Activated T-helper 2 cell treated with anti-CD3 and anti-CD28 coated beads, Interferon-gamma antibody, Interleukin-2, Interleukin-4, amounts not matched to agents 10 μg/mL and 5 μg/mL and 100 μg/mL, durations not matched to agents 14 hours and 24 hours and 36 hours (primary cell): ENCODE measurements around the gene SUFU. TPM values are rescaled to one million over a fixed set of nuclear protein-coding genes. Genes with fewer than 3 reads are reported as not detected.

Experiments used
- DNase-seq: peaks from one replicate; pipeline ENCODE4 v3.0.0; 2021; ENCODE audit warnings: low spot score
- H3K27ac Mint-ChIP-seq: one replicate; pipeline ENCODE4 v1.8.0; 2021; ENCODE audit warnings: mixed read lengths
- H3K27me3 Mint-ChIP-seq: one replicate; pipeline ENCODE4 v1.8.0; 2021; ENCODE audit warnings: low read depth, mixed read lengths
- H3K36me3 Mint-ChIP-seq: one replicate; pipeline ENCODE4 v1.8.0; 2021; ENCODE audit warnings: low read depth, mixed read lengths
- H3K4me1 Mint-ChIP-seq: one replicate; pipeline ENCODE4 v1.8.0; 2021; ENCODE audit warnings: low read depth, mixed read lengths
- H3K4me3 Mint-ChIP-seq: one replicate; pipeline ENCODE4 v1.8.0; 2021; ENCODE audit warnings: low read depth, mild to moderate bottlenecking, moderate library complexity, mixed read lengths
- H3K9me3 Mint-ChIP-seq: one replicate; pipeline ENCODE4 v1.8.0; 2021; ENCODE audit warnings: mixed read lengths
- intact Hi-C: fragments of 100-400 bp; cut with micrococcal nuclease; formaldehyde crosslinking; loops from one replicate; pipeline ENCODE4 v1.15.1; 2023
- total RNA-seq: library from RNA; stranded (reverse); gene quantifications from 2 replicates; pipeline ENCODE4 v1.2.3, GENCODE V29; 2022

SUFU gene
- total RNA-seq, 1 donor from 2014 or later = 12.4 TPM

DNA sequence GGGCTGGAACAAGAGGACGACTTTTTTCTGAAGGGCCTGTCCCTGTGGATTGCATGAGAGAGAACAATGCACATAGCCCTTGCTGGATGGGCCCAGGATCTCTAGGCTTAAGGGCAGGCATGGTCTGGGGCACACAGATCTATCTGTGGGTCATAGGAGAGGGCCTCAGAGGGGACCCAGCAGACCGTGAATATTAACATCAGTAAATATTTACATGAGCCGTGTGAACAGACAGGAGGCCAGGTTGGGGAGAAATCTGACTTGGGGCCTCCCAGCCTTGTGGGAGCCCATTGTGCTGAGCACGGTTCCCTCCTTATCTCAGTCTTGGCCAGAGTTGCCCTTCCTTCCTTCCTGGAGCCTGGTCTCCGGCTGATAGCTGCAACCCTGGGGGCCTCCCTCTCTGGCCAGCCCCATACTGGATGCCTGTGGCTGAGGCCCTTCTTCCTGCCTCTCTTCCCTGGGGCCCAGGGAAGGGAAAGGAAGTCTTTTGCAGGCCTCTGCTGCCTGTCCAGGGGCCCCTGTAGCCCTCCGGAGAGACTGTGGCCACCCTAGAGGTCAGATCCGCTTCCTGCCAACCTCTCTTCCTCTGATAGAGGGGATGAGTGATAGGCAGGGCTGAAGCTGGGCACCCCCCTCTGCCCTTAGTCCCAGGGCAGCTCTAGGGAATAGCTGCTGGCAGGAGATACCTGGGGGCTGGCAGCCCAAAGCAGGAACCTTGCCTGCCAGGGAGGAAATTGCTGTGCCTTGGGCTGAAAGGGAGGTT is 96.0 kb downstream of the SUFU start:
- DNase-seq = no peak
- Mint-ChIP-seq H3K36me3 (peaks cover 9% of the 10 kb centered on the region), H3K27me3 (no peaks in the 10 kb centered on the region), H3K4me3 (no peak overlapping the region), H3K9me3 (no peaks in the 10 kb centered on the region), H3K27ac (no peak overlapping the region), H3K4me1 (peaks cover 4% of the 10 kb centered on the region)
- intact Hi-C loops = no loop called here

GRCh38 chr10:102600816-102601215 is 97.0 kb downstream of the SUFU start:
- H3K4me3 Mint-ChIP-seq = no peak overlapping the region
- intact Hi-C loops = no loop called here
- no peak overlapping the region for H3K27ac Mint-ChIP-seq
- peaks cover 9% of the 10 kb centered on the region for H3K36me3 Mint-ChIP-seq
- H3K9me3 Mint-ChIP-seq = no peaks in the 10 kb centered on the region
- no peak for DNase-seq
- peaks cover 4% of the 10 kb centered on the region for H3K4me1 Mint-ChIP-seq
- H3K27me3 Mint-ChIP-seq = no peaks in the 10 kb centered on the region

DNA sequence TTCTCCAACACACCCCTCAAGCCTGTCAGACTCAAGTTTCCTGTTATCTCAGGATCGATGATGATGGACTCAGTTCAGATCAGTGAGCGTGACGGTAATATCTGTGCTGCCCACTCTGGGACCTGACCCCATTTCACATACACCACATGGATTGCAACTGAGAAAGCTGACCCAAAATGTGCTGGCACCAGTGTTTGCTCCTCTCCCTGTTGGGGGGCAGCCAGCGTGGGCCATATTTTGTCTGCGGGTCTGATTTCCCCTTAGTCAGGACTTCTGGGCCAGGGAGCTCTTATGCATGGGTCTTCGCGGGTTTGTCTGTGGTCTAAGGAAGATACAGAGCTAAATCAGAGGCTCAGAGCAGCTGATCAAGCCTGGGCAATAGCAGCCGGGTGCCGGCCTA is 97.9 kb downstream of the SUFU start:
- intact Hi-C loops = no loop called here
- H3K27me3 Mint-ChIP-seq = no peaks in the 10 kb centered on the region
- peaks cover 4% of the 10 kb centered on the region for H3K4me1 Mint-ChIP-seq
- H3K9me3 Mint-ChIP-seq = no peaks in the 10 kb centered on the region
- no peak overlapping the region for H3K4me3 Mint-ChIP-seq
- H3K36me3 Mint-ChIP-seq = peaks cover 9% of the 10 kb centered on the region
- no peak for DNase-seq
- no peak overlapping the region for H3K27ac Mint-ChIP-seq

- Mint-ChIP-seq H3K9me3 (no peaks in the 10 kb centered on the region), H3K36me3 (peaks cover 9% of the 10 kb centered on the region), H3K27ac (no peak overlapping the region), H3K27me3 (no peaks in the 10 kb centered on the region), H3K4me3 (no peak overlapping the region), H3K4me1 (peaks cover 4% of the 10 kb centered on the region)
- DNase-seq = no peak
- intact Hi-C loops = no loop called here
Observed at GRCh38 chr10:102602272-102603045, 98.7 kb downstream of the SUFU start.

DNA sequence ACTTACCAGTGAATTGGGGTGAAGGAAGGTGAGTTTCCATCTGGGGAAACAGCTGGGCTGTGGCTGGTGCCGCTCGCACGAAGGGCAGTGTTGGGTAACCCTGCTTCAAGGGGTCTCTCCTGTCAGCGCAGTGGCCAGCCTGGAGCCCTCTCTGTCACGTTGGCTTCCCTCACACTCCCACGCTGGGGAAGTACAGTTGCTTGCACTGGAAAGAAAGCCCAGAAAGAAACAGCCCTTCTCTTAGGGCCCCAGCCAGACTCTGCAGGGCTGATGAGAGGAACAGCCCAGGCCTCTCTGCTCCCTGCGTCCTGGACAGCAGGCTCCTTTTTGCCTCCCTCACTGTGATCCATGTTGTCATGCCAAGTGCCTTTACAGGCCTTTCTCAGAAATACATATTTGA is 100.2 kb downstream of the SUFU start:
- Mint-ChIP-seq H3K9me3 (no peaks in the 10 kb centered on the region), H3K4me3 (no peak overlapping the region), H3K27me3 (no peaks in the 10 kb centered on the region), H3K36me3 (peaks cover 4% of the 10 kb centered on the region), H3K27ac (no peak overlapping the region), H3K4me1 (peaks cover 4% of the 10 kb centered on the region)
- intact Hi-C loops = no loop called here
- no peak for DNase-seq

- Mint-ChIP-seq H3K36me3 (peaks cover 4% of the 10 kb centered on the region), H3K9me3 (no peaks in the 10 kb centered on the region), H3K27me3 (no peaks in the 10 kb centered on the region), H3K27ac (no peak overlapping the region), H3K4me1 (peaks cover 4% of the 10 kb centered on the region), H3K4me3 (no peak overlapping the region)
- intact Hi-C loops = no loop called here
- no peak for DNase-seq
Observed at GRCh38 chr10:102604439-102604841, 100.7 kb downstream of the SUFU start.

- no peak overlapping the region for H3K27ac Mint-ChIP-seq
Observed at GRCh38 chr10:102605712-102606111, 101.9 kb downstream of the SUFU start.

GRCh38 chr10:102608487-102608886 is 104.7 kb downstream of the SUFU start:
- H3K9me3 Mint-ChIP-seq = no peaks in the 10 kb centered on the region
- peaks cover 4% of the 10 kb centered on the region for H3K36me3 Mint-ChIP-seq
- H3K4me3 Mint-ChIP-seq = no peak overlapping the region
- H3K27ac Mint-ChIP-seq = no peak overlapping the region
- intact Hi-C loops = no loop called here
- no peaks in the 10 kb centered on the region for H3K27me3 Mint-ChIP-seq
- no peak for DNase-seq
- H3K4me1 Mint-ChIP-seq = peaks cover 15% of the 10 kb centered on the region

More at GRCh38 chr10:102605712-102606111, 101.9 kb downstream of the SUFU start:
- Mint-ChIP-seq H3K36me3 (peaks cover 4% of the 10 kb centered on the region), H3K27me3 (no peaks in the 10 kb centered on the region), H3K4me1 (peaks cover 5% of the 10 kb centered on the region), H3K4me3 (no peak overlapping the region), H3K9me3 (no peaks in the 10 kb centered on the region)
- intact Hi-C loops = no loop called here
- no peak for DNase-seq

DNA sequence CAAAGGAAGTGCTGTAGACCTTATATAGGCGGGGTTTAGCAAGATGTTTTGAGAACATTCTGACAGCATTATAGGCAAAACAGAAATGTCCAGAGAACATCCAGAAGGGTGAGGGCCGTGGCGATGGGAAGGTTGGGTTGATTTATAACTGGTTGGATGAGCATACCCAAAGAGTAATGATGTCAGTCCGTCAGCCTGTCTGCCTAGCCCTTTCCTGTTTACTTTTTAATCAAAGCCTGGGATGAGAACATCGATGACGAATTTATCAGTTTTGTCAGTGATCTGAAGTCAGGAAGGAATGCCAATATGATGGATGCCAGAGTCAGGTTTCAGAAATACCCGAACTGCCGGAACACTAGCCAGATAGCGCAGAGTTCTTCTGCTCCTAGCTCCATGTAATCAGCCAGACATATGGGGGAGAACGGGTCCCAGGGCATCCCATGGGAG is 106.7 kb downstream of the SUFU start:
- peaks cover 11% of the 10 kb centered on the region for H3K4me1 Mint-ChIP-seq
- peaks cover 3% of the 10 kb centered on the region for H3K36me3 Mint-ChIP-seq
- H3K4me3 Mint-ChIP-seq = no peak overlapping the region
- intact Hi-C loops = no loop called here
- H3K27ac Mint-ChIP-seq = no peak overlapping the region
- no peak for DNase-seq
- H3K27me3 Mint-ChIP-seq = no peaks in the 10 kb centered on the region
- no peaks in the 10 kb centered on the region for H3K9me3 Mint-ChIP-seq

DNA sequence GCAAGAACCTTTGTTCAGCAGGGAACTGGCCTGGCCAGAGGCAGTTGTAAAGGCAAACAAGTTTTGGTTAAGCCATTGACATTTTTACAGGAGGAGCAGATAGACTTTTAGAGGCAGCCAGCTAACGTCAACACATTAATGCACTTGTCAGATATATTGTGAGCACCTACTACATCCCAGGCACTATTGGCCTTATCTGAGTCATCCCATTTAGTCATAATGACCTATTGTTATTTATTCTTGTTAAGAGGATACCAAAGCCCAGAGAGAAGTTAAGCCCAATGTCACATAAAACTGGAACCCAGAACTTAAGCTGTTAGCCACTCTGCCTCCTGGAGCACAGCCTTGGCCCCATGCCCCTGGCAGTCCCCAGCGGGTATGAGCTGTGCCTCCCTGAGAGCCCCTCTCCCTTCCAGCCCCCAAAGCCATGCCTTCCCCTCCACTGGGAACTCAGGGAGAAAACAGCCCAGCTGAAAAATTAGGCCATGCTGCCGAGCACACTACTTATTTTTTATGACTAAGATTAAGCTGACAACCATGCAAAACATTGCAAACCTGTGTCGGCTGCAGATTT is 107.8 kb downstream of the SUFU start:
- H3K36me3 Mint-ChIP-seq = peaks cover 6% of the 10 kb centered on the region
- no peaks in the 10 kb centered on the region for H3K9me3 Mint-ChIP-seq
- no peak overlapping the region for H3K27ac Mint-ChIP-seq
- H3K4me3 Mint-ChIP-seq = no peak overlapping the region
- peaks cover 11% of the 10 kb centered on the region for H3K4me1 Mint-ChIP-seq
- no peaks in the 10 kb centered on the region for H3K27me3 Mint-ChIP-seq
- no peak for DNase-seq
- intact Hi-C loops = no loop called here

DNA sequence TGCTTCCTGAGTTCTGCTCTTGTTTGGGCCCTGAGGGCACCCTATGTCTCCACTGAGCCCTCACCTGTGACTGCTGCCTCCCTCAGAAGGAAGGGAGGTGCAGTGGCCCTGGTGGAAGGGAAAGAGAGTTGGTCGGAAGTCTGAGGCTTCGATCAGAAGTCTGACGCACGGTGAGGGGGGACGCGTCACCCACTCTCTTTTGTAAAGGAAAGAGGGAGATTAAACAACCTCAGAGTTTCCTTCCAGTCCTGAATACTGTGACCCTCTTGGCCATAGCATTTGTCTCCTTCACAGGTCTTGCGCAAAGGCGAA is 109.1 kb downstream of the SUFU start:
- Mint-ChIP-seq H3K9me3 (no peaks in the 10 kb centered on the region), H3K4me3 (no peak overlapping the region), H3K27me3 (no peaks in the 10 kb centered on the region), H3K27ac (peak overlapping the region; percentile 74), H3K36me3 (peaks cover 9% of the 10 kb centered on the region), H3K4me1 (peaks cover 11% of the 10 kb centered on the region)
- no peak for DNase-seq
- intact Hi-C loops = no loop called here

DNA sequence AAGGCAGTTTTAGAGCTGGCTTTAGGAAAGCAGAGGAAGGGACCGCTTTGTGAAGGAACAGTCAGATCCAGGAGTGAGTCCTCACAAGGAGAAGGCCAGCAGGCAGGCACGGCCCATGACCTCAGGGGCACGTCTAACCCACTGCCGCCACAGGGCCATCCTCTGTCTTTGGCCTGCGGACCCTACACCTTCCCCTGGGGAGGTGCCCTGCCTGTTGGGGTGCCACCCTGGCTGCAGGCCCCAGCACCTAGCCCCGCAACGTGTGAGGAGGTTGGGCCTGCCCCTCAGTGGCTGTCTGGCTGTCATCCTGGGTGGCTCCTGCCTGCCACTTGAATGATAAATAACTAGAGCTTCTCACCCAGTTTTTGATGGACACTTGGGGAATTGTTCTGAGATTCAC is 109.5 kb downstream of the SUFU start:
- Mint-ChIP-seq H3K27me3 (no peaks in the 10 kb centered on the region), H3K36me3 (peaks cover 9% of the 10 kb centered on the region), H3K27ac (peak overlapping the region; percentile 74), H3K9me3 (no peaks in the 10 kb centered on the region), H3K4me1 (peaks cover 11% of the 10 kb centered on the region), H3K4me3 (no peak overlapping the region)
- DNase-seq = no peak
- intact Hi-C loops = no loop called here

DNA sequence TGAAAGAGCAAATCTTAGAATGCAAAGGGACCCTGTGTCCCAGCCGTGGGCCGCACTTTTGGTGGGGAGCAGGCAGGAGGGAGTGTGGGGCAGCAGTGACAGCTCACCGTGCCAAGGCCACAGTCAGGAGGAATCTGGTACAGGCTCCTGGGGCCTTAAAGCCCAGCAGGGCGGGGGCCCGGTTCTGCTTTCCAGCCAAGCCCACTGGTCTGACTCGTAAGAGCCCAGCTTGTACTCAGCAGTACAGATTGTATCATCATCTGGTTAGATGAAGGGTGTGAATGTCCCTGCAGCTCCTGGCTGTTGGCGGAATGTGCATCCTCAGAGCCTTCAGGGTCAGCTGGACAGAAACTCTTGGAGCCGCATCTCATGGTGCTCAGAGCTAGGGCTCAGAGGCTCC is 110.0 kb downstream of the SUFU start:
- H3K27me3 Mint-ChIP-seq = no peaks in the 10 kb centered on the region
- intact Hi-C loops = no loop called here
- DNase-seq = no peak
- peaks cover 9% of the 10 kb centered on the region for H3K36me3 Mint-ChIP-seq
- peaks cover 11% of the 10 kb centered on the region for H3K4me1 Mint-ChIP-seq
- no peak overlapping the region for H3K4me3 Mint-ChIP-seq
- H3K9me3 Mint-ChIP-seq = no peaks in the 10 kb centered on the region
- no peak overlapping the region for H3K27ac Mint-ChIP-seq
